ENCODE data around the gene KLHL11. TPM values are rescaled to one million over a fixed set of nuclear protein-coding genes. Genes with fewer than 3 reads are reported as not detected.

Gene KLHL11
- total RNA-seq, 1 donor from 2014 or later = 22.8 TPM

- Mint-ChIP-seq H3K4me1 (peaks cover 6% of the 10 kb centered on the region), H3K9me3 (no peaks in the 10 kb centered on the region), H3K27ac (no peak overlapping the region), H3K4me3 (no peak overlapping the region), H3K36me3 (ENCODE audit: low read depth) (no peaks in the 10 kb centered on the region), H3K27me3 (peaks cover 14% of the 10 kb centered on the region)
- no peak for DNase-seq
- intact Hi-C loops (cut with micrococcal nuclease) = no loop called here
Measured at GRCh38 chr17:41816637-41817320, 48.4 kb downstream of the KLHL11 start.

GRCh38 chr17:41814195-41814594, 51.0 kb downstream of the KLHL11 start:
- no peak for DNase-seq
- no peak overlapping the region for H3K27ac Mint-ChIP-seq
- peaks cover 12% of the 10 kb centered on the region for H3K4me1 Mint-ChIP-seq
- intact Hi-C loops (cut with micrococcal nuclease) = no loop called here
- H3K4me3 Mint-ChIP-seq = no peak overlapping the region
- no peaks in the 10 kb centered on the region for H3K9me3 Mint-ChIP-seq
- peaks cover 21% of the 10 kb centered on the region for H3K27me3 Mint-ChIP-seq
- peaks cover 1% of the 10 kb centered on the region for H3K36me3 Mint-ChIP-seq (ENCODE audit: low read depth)

GRCh38 chr17:41813699-41814124, 51.5 kb downstream of the KLHL11 start:
- intact Hi-C loops (cut with micrococcal nuclease) = no loop called here
- peaks cover 21% of the 10 kb centered on the region for H3K27me3 Mint-ChIP-seq
- peaks cover 12% of the 10 kb centered on the region for H3K4me1 Mint-ChIP-seq
- no peaks in the 10 kb centered on the region for H3K9me3 Mint-ChIP-seq
- no peak for DNase-seq
- peak overlapping the region; percentile 56 for H3K4me3 Mint-ChIP-seq
- H3K27ac Mint-ChIP-seq = no peak overlapping the region
- H3K36me3 Mint-ChIP-seq (ENCODE audit: low read depth) = peaks cover 1% of the 10 kb centered on the region

- Mint-ChIP-seq H3K27me3 (peaks cover 21% of the 10 kb centered on the region), H3K9me3 (no peaks in the 10 kb centered on the region), H3K4me1 (peaks cover 12% of the 10 kb centered on the region), H3K27ac (no peak overlapping the region), H3K36me3 (ENCODE audit: low read depth) (peaks cover 1% of the 10 kb centered on the region), H3K4me3 (peak overlapping the region; percentile 56)
- no peak for DNase-seq
- intact Hi-C loops (cut with micrococcal nuclease) = no loop called here
Measured at GRCh38 chr17:41813152-41813680, 52.0 kb downstream of the KLHL11 start.

- Mint-ChIP-seq H3K4me3 (peak within 1 kb of the TSS; percentile 91), H3K27me3 (peaks cover 21% of the 10 kb centered on the region), H3K36me3 (ENCODE audit: low read depth) (peaks cover 1% of the 10 kb centered on the region), H3K9me3 (no peaks in the 10 kb centered on the region), H3K4me1 (peaks cover 12% of the 10 kb centered on the region), H3K27ac (peak within 1 kb of the TSS; percentile 78)
- intact Hi-C loops (cut with micrococcal nuclease) = loop anchor here (1.0 kb wide), 1 partner anchor 53 kb away; the partner anchor contains the start of gene KLHL11
- DNase-seq = peak; percentile 79
Measured at GRCh38 chr17:41812381-41813151, 52.7 kb downstream of the KLHL11 start, which contains the start of gene FKBP10. TSS of gene FKBP10 (plus strand) at chr17:41813004. CDS start at chr17:41813035, 31 bp downstream.

- Mint-ChIP-seq H3K9me3 (no peaks in the 10 kb centered on the region), H3K4me3 (peak within 1 kb of the TSS; percentile 91), H3K36me3 (ENCODE audit: low read depth) (peaks cover 1% of the 10 kb centered on the region), H3K27me3 (peaks cover 21% of the 10 kb centered on the region), H3K4me1 (peaks cover 12% of the 10 kb centered on the region), H3K27ac (peak within 1 kb of the TSS; percentile 78)
- DNase-seq = peak; percentile 93
- intact Hi-C loops (cut with micrococcal nuclease) = loop anchor here (1.0 kb wide), 1 partner anchor 54 kb away; the partner anchor contains the start of gene KLHL11
Measured at GRCh38 chr17:41811549-41812380, 53.5 kb downstream of the KLHL11 start, which contains the start of gene P3H4. TSS of gene P3H4 (minus strand) at chr17:41811949. CDS start at chr17:41811915, 34 bp downstream.

GRCh38 chr17:41810659-41811548, 54.3 kb downstream of the KLHL11 start:
- H3K4me3 Mint-ChIP-seq = peak overlapping the region; percentile 91
- no peaks in the 10 kb centered on the region for H3K9me3 Mint-ChIP-seq
- DNase-seq = no peak
- no peak overlapping the region for H3K27ac Mint-ChIP-seq
- intact Hi-C loops (cut with micrococcal nuclease) = no loop called here
- H3K27me3 Mint-ChIP-seq = peaks cover 21% of the 10 kb centered on the region
- peaks cover 12% of the 10 kb centered on the region for H3K4me1 Mint-ChIP-seq
- H3K36me3 Mint-ChIP-seq (ENCODE audit: low read depth) = peaks cover 1% of the 10 kb centered on the region

GRCh38 chr17:41806685-41807445, 58.4 kb downstream of the KLHL11 start:
- peaks cover 7% of the 10 kb centered on the region for H3K27me3 Mint-ChIP-seq
- H3K27ac Mint-ChIP-seq = no peak overlapping the region
- H3K4me3 Mint-ChIP-seq = no peak overlapping the region
- intact Hi-C loops (cut with micrococcal nuclease) = no loop called here
- H3K4me1 Mint-ChIP-seq = peaks cover 6% of the 10 kb centered on the region
- H3K36me3 Mint-ChIP-seq (ENCODE audit: low read depth) = peaks cover 1% of the 10 kb centered on the region
- DNase-seq = no peak
- no peaks in the 10 kb centered on the region for H3K9me3 Mint-ChIP-seq

Other genes with a start within 250 kb of the KLHL11 start
- gene KRT17, start 240.8 kb downstream of the KLHL11 start, total RNA-seq = not detected in 2 replicates
- 837 and 858 TPM in 2 replicates for gene EIF1, start 176.5 kb downstream of the KLHL11 start, total RNA-seq
- gene GAST, start 153.1 kb downstream of the KLHL11 start, total RNA-seq = not detected in 2 replicates
- 0.02 and 0.05 TPM in 2 replicates for gene HAP1, start 130.8 kb downstream of the KLHL11 start, total RNA-seq
- gene JUP, start 78.7 kb downstream of the KLHL11 start, total RNA-seq = 0.14 and 0.24 TPM in 2 replicates
- gene P3H4, start 53.5 kb downstream of the KLHL11 start, total RNA-seq = 4.1 and 5.9 TPM in 2 replicates
- 0.31 and 0.47 TPM in 2 replicates for gene FKBP10, start 52.4 kb downstream of the KLHL11 start, total RNA-seq
- 46.2 and 47.3 TPM in 2 replicates for gene NT5C3B, start 29.2 kb downstream of the KLHL11 start, total RNA-seq
- not detected in 2 replicates for gene KLHL10, start 27.6 kb downstream of the KLHL11 start, total RNA-seq
- 225 and 229 TPM in 2 replicates for gene ACLY, start 53.5 kb upstream of the KLHL11 start, total RNA-seq
- 0.63 and 0.76 TPM in 2 replicates for gene ODAD4, start 65.2 kb upstream of the KLHL11 start, total RNA-seq
- gene CNP, start 101.4 kb upstream of the KLHL11 start, total RNA-seq = 81.6 and 84.1 TPM in 2 replicates
- gene DNAJC7, start 152.0 kb upstream of the KLHL11 start, total RNA-seq = 121 and 128 TPM in 2 replicates
- 29.5 and 30.3 TPM in 2 replicates for gene NKIRAS2, start 154.7 kb upstream of the KLHL11 start, total RNA-seq
- 0.05 and 0.07 TPM in 2 replicates for gene C17orf113, start 185.2 kb upstream of the KLHL11 start, total RNA-seq
- gene ZNF385C, start 233.1 kb upstream of the KLHL11 start, total RNA-seq = 0.16 TPM in 1 of 2 replicates, not detected in the other
- gene DHX58, start 247.3 kb upstream of the KLHL11 start, total RNA-seq = 22.9 and 25.8 TPM in 2 replicates